ENCODE data around the gene DDX17. TPM values are rescaled to one million over a fixed set of nuclear protein-coding genes. Genes with fewer than 3 reads are reported as not detected.

Gene DDX17
- 214 and 364 TPM in 2 replicates for total RNA-seq

DNA sequence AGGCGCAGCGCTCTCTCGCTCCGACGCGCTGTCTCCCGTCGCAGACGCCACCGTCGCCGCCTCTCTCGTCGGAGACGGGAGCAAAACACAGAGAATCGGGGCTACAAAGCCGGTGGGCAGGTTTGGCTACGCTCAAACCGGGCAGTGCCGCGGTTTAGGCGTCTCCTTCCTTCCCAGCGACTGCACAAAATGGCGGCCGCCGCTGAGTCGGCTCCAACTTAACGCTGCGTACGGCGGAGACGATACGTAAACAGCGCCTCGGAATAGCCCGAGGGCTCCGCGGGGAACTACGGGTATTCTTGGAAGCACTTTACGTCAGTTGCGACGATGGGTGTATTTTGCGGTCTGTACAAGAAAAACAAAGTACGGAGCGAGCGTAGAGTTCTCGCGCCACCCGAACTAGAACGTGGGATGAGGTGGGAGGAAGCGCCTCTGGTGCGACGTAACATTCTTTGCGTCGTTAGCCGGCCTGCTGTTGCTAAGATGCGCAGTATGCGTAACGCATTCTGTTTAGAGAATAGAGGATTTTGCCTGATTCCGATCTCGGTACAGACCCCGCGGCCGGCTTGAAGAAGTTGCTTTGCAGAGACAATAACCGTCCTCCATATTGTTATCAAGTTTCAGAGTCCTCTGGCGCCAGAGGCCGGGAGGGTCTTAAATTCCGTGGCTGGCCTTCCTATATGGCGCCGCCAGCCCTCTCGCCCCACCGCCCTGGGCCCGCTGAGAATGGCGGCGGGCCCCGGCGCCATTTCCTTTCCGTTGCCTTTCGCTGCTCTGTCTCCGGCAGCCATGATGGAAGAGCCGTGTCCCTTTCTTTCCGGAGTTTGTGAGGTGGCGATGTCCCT lies at the start of gene DDX17:
DDX17 (minus strand) TSS at position 194 of the 845 bp plus-strand sequence.
- DNase-seq (ENCODE audit: extremely low read depth, low read depth, low spot score): peak; percentile 92

GRCh38 chr22:38554281-38554680 lies 48.2 kb upstream of the DDX17 start:
- DNase-seq (ENCODE audit: extremely low read depth, low read depth, low spot score): no peak

- no peak for DNase-seq (ENCODE audit: extremely low read depth, low read depth, low spot score)
Measured at GRCh38 chr22:38549101-38549894, 43.2 kb upstream of the DDX17 start.

GRCh38 chr22:38540701-38541100 lies 34.6 kb upstream of the DDX17 start:
- DNase-seq (ENCODE audit: extremely low read depth, low read depth, low spot score): no peak

- no peak for DNase-seq (ENCODE audit: extremely low read depth, low read depth, low spot score)
Measured at GRCh38 chr22:38531251-38531938, 25.3 kb upstream of the DDX17 start.

DNA sequence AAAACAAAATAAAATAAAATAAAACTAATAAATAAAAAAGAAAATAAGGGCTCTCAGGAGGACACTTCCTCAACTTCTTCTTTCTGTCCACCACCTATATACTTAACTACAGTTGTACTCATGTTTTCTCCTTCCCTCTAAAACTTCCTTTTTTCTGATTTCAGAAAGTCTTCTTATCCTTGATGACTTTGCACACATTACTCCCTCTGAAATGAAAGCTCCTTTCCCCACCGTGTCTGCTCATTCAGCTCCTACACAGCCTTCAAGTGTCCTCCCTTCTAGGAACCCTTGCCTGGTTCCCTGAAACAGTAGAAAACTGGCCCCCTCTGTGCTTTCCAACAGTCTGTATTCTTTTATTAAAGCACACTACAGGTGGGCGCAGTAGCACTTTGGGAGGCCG lies 18.3 kb upstream of the DDX17 start:
- DNase-seq (ENCODE audit: extremely low read depth, low read depth, low spot score): no peak

- DNase-seq (ENCODE audit: extremely low read depth, low read depth, low spot score): no peak
Measured at GRCh38 chr22:38523479-38523878, 17.4 kb upstream of the DDX17 start.

GRCh38 chr22:38523029-38523428 lies 16.9 kb upstream of the DDX17 start:
- no peak for DNase-seq (ENCODE audit: extremely low read depth, low read depth, low spot score)

GRCh38 chr22:38519453-38520250 lies 13.5 kb upstream of the DDX17 start:
- no peak for DNase-seq (ENCODE audit: extremely low read depth, low read depth, low spot score)

GRCh38 chr22:38518620-38519019 lies 12.5 kb upstream of the DDX17 start:
- DNase-seq (ENCODE audit: extremely low read depth, low read depth, low spot score): no peak

- DNase-seq (ENCODE audit: extremely low read depth, low read depth, low spot score): no peak
Measured at GRCh38 chr22:38513063-38513462, 7.0 kb upstream of the DDX17 start.

DNA sequence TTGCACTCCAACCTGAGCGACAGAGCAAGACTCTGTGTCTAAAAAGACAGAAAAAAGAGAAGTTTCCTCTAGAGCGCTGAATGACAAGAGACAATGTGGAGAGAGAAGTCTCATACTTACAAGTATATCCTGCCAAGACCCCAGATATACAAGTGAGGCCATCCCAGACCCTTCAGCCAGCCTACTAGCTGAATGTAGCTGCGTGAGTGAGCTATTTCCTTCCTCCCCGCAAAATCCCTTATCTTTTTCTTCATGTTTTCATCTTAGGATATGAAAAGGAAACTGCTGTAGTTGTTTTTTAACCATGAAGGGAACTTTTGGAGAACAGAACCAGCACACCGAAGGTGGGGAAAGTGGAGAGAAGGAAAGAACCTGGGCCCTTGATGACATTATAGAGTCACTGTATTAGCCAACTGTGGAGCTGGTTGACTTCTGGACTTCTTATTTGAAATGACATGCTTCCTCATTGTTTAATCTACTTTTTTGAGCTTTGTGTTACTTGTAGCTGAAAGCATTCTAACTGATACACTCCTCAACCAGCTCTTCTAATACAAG lies 4.4 kb upstream of the DDX17 start:
- DNase-seq (ENCODE audit: extremely low read depth, low read depth, low spot score): no peak

- DNase-seq (ENCODE audit: extremely low read depth, low read depth, low spot score): no peak
Measured at GRCh38 chr22:38505541-38506117, 482 bp downstream of the DDX17 start.

DNA sequence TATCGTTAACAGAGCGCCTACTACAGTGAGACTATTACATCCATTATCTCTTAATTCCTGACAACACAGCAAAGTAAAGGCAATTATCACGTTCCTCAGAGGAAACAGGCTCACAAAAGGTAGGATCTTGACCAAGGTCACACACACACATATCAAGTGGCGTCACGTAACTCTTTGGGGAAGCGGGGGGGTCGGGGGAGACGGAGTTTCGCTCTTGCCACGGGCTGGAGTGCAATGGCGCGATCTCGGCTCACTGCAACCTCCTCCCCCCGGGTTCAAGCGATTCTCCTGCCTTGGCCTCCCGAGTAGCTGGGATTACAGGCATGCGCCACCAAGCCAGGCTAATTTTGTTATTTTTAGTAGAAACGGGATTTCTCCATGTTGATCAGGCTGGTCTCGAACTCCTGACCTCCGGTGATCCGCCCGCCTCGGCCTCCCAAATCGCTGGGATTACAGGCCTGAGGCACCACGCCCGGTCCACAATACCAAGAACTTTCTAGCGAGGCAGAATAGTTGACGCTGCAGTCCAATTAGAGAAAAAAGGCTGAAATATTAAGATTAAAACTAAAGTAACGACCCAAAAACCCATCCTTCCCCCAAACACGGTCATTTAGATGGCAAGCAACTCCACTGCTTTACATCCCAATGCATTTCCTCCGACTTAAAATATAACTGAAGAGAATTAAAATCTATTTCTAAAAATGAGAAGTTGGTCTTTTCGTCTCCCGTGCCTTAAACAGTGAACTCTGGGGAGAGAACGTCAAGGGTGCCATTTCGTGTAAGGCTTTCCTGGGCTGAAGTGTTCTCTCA lies 1.2 kb downstream of the DDX17 start:
- DNase-seq (ENCODE audit: extremely low read depth, low read depth, low spot score): no peak

DNA sequence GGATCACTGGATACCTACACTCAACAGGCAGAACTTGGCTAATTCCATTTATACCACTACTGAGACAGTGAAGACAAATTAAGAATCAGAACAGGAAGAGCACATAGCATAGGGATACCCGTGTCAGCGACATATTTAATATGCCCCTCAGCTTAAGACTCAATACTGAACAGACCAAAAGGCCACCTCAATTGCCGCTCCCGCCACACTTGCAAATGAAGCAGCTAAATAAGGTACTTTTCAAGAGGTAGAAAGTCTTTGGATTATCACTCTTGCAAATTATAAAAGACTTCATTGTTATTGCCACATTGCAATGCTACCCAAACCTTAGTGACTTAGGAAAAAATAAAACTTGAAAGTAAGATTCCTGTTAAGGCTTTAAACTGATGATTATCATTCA lies 3.1 kb downstream of the DDX17 start:
- no peak for DNase-seq (ENCODE audit: extremely low read depth, low read depth, low spot score)

GRCh38 chr22:38501797-38502672 lies 4.1 kb downstream of the DDX17 start:
- DNase-seq (ENCODE audit: extremely low read depth, low read depth, low spot score): no peak

DNA sequence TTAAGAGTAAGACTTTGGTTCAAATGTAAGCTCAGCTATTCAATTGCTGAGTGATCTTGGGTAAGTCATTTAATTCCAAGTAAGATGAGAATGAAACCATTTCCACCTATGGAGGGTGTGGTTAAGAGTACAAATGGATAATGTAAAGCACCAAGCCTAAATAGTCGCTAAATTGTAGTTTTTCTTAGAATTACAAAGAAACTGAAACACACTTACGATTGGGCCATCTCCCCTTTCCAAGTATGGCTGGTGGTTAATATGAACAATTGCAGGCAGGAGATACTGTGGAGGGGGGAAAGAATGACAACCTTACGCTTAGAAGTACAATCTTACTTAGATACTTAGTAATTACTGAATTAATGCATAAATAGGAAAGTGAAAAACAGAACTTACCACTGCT lies 8.2 kb downstream of the DDX17 start:
- no peak for DNase-seq (ENCODE audit: extremely low read depth, low read depth, low spot score)

GRCh38 chr22:38494939-38495338 lies 11.2 kb downstream of the DDX17 start:
- DNase-seq (ENCODE audit: extremely low read depth, low read depth, low spot score): no peak

Measured in glomerular endothelial cell (primary cell).